HepG2 (cell line): ENCODE measurements around the gene PSENEN. TPM values are rescaled to one million over a fixed set of nuclear protein-coding genes. Genes with fewer than 3 reads are reported as not detected.

Experiments
- ARHGAP35 ChIP-seq: sonication (generic); formaldehyde crosslinking; IDR thresholded peaks from 2 replicates; pipeline ENCODE4 v1.9.0; 2022; ENCODE audit warnings: mild to moderate bottlenecking, inconsistent platforms, moderate library complexity, missing genetic modification reagents, borderline replicate concordance
- ARNTL ChIP-seq: sonication (generic); formaldehyde crosslinking; IDR thresholded peaks from 2 replicates; pipeline ENCODE4 v1.4.0; 2020; ENCODE audit warnings: mild to moderate bottlenecking, missing genetic modification reagents
- ATM ChIP-seq: fragments of 450-650 bp; IDR thresholded peaks from 2 replicates; pipeline ENCODE4 v1.7.1; 2017; ENCODE audit warnings: mild to moderate bottlenecking, borderline replicate concordance
- FOXJ3 ChIP-seq: sonication (generic); formaldehyde crosslinking; IDR thresholded peaks from 2 replicates; pipeline ENCODE4 v1.4.0; 2020; ENCODE audit warnings: missing genetic modification reagents, mild to moderate bottlenecking, borderline replicate concordance
- GTF2F1 ChIP-seq: fragments of 150-350 bp; IDR thresholded peaks from 2 replicates; pipeline ENCODE4 v1.6.1; 2014; ENCODE audit warnings: low read length
- JUN ChIP-seq: sonication (generic); formaldehyde crosslinking; IDR thresholded peaks from 2 replicates; pipeline ENCODE4 v1.4.0; 2020; ENCODE audit warnings: mild to moderate bottlenecking, missing genetic modification reagents
- RNF219 ChIP-seq: sonication (generic); formaldehyde crosslinking; IDR thresholded peaks from 2 replicates; pipeline ENCODE4 v1.5.0; 2020; ENCODE audit warnings: mild to moderate bottlenecking, missing genetic modification reagents
- SCMH1 ChIP-seq: sonication (generic); formaldehyde crosslinking; IDR thresholded peaks from 2 replicates; pipeline ENCODE4 v1.9.0; 2021; ENCODE audit warnings: missing genetic modification reagents, mild to moderate bottlenecking, borderline replicate concordance
- SMARCE1 ChIP-seq: fragments of 450-650 bp; IDR thresholded peaks from 2 replicates; pipeline ENCODE4 v1.6.1; 2017; ENCODE audit warnings: borderline replicate concordance
- SNAI1 ChIP-seq: sonication (generic); formaldehyde crosslinking; IDR thresholded peaks from 2 replicates; pipeline ENCODE4 v1.5.0; 2020; ENCODE audit warnings: mild to moderate bottlenecking, missing genetic modification reagents, borderline replicate concordance
- SPEN ChIP-seq: sonication (generic); formaldehyde crosslinking; IDR thresholded peaks from 2 replicates; pipeline ENCODE4 v1.5.1; 2020; ENCODE audit warnings: low read depth, mild to moderate bottlenecking, missing genetic modification reagents
- TAF1 ChIP-seq: sonication (generic); formaldehyde crosslinking; IDR thresholded peaks from 2 replicates; pipeline ENCODE4 v1.4.0; 2020; ENCODE audit warnings: missing genetic modification reagents
- THAP11 ChIP-seq: IDR thresholded peaks from 2 replicates; pipeline ENCODE4 v1.6.1; 2016; ENCODE audit warnings: missing biosample characterization, missing genetic modification reagents
- ZNF12 ChIP-seq: sonication (generic); formaldehyde crosslinking; IDR thresholded peaks from 2 replicates; pipeline ENCODE4 v1.5.0; 2020; ENCODE audit warnings: missing genetic modification reagents
- ZNF160 ChIP-seq: sonication (generic); formaldehyde crosslinking; IDR thresholded peaks from 2 replicates; pipeline ENCODE4 v1.8.0; 2022; ENCODE audit warnings: mild to moderate bottlenecking, inconsistent platforms, missing genetic modification reagents
- ZNF256 ChIP-seq: sonication (generic); formaldehyde crosslinking; conservative IDR thresholded peaks from 2 replicates; pipeline ENCODE4 v1.4.0; 2020; ENCODE audit warnings: missing genetic modification reagents
- ZNF484 ChIP-seq: sonication (generic); formaldehyde crosslinking; IDR thresholded peaks from 2 replicates; pipeline ENCODE4 v1.5.1; 2020; ENCODE audit warnings: mild to moderate bottlenecking, low read depth, missing genetic modification reagents, borderline replicate concordance
- ZNF589 ChIP-seq: sonication (generic); formaldehyde crosslinking; conservative IDR thresholded peaks from 2 replicates; pipeline ENCODE4 v1.8.0; 2022; ENCODE audit warnings: mild to moderate bottlenecking, moderate library complexity, missing genetic modification reagents
- ZNF615 ChIP-seq: sonication (generic); formaldehyde crosslinking; IDR thresholded peaks from 2 replicates; pipeline ENCODE4 v1.5.0; 2020; ENCODE audit warnings: mild to moderate bottlenecking, missing genetic modification reagents, borderline replicate concordance
- polyA plus RNA-seq, 8 experiments: library from polyadenylated mRNA; depleted of rRNA in 3 of 8; stranded (reverse) in 7 of 8; unstranded in 1 of 8; fragments of >200 nt; fragmentation: Illumina TruSeq in 4 of 8; extraction: Trizol in 4 of 8; gene quantifications; 2 replicates each; pipeline versions ENCODE4 v1.2.1 to v1.2.3, GENCODE V29; 2011 to 2016; ENCODE audit warnings: low read depth in 4 of 8, missing spikeins in 1 of 8, mixed read lengths in 1 of 8; ENCODE audit not compliant: insufficient read depth in 1 of 8
- total RNA-seq, 5 experiments: library from RNA; depleted of rRNA; stranded (reverse); fragments of >200 nt; fragmentation: Illumina TruSeq; extraction: Trizol; gene quantifications; 2 replicates each; pipeline ENCODE4 v1.2.3, GENCODE V29; 2016; ENCODE audit warnings: low read depth in 1 of 5
- TF ChIP-seq, protein P1 (sequence below): sonication (generic); formaldehyde crosslinking; conservative IDR thresholded peaks from 2 replicates; pipeline ENCODE4 v1.8.0; 2022; ENCODE audit warnings: missing genetic modification reagents
- TF ChIP-seq, protein P2 (sequence below): sonication (generic); formaldehyde crosslinking; IDR thresholded peaks from 2 replicates; pipeline ENCODE4 v1.8.0; 2022; ENCODE audit warnings: mild to moderate bottlenecking, missing genetic modification reagents; ENCODE audit not compliant: insufficient replicate concordance
- TF ChIP-seq, protein P3 (sequence below): sonication (generic); formaldehyde crosslinking; IDR thresholded peaks from 2 replicates; pipeline ENCODE4 v1.4.0; 2020; ENCODE audit warnings: mild to moderate bottlenecking, missing genetic modification reagents

PSENEN gene
- total and polyA plus RNA-seq, 2 of the 13 experiments (the other 11 are each of a cell fraction or from before 2014, with no cell fraction given): 16.9 to 34.2 TPM

DNA sequence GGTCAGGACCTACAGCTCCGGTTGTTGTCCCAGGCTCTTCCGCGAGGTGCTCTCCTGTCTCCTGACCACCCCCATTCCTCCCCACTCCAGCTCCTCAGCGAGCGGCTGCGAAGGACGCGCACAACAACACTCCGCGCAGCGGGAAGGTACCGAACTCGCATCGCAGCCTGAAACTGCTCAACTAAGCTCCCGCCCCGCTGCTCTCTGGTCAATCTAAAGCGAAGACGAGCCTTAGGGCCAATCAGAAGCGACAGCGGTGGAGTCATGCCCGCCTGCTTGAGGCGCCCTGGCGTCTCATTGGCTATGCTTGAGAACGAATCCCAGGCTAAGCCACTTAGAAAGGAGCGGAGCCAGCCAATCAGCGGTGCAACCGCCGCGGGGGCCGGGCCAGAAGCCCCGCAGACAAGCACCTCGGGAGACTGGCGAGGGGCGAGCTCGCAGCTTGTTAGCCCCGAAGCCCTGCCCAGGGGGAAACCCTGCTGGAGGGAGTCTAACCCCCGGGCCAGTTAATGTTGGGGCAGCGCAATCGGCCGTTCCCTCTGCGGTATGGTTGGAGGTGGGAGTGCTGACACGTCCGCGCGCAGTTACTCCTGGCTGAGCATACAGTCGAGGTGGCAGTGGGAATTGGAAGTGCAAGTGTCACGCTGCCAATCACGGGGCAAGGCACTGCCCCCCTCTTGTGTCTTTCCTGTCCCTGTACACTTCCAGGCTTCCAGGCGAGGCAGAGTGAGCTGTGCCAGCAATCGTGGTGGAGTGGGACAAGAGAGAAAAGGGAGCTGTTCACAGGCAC, 43.0 kb upstream of the PSENEN start (continued):
- TF ChIP-seq, protein P1, sequence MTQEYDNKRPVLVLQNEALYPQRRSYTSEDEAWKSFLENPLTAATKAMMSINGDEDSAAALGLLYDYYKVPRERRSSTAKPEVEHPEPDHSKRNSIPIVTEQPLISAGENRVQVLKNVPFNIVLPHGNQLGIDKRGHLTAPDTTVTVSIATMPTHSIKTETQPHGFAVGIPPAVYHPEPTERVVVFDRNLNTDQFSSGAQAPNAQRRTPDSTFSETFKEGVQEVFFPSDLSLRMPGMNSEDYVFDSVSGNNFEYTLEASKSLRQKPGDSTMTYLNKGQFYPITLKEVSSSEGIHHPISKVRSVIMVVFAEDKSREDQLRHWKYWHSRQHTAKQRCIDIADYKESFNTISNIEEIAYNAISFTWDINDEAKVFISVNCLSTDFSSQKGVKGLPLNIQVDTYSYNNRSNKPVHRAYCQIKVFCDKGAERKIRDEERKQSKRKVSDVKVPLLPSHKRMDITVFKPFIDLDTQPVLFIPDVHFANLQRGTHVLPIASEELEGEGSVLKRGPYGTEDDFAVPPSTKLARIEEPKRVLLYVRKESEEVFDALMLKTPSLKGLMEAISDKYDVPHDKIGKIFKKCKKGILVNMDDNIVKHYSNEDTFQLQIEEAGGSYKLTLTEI (CRISPR knock-in tag): no peak
- TF ChIP-seq SNAI1 (CRISPR knock-in tag) (0 out of 2 replicates have a peak, but pooled peaks have one; percentile 86), ZNF12 (CRISPR knock-in tag) (no peak), ZNF589 (CRISPR knock-in tag) (no peak), ATM (no peak), ZNF484 (no peak), ARNTL (no peak), RNF219 (CRISPR knock-in tag) (no peak), GTF2F1 (no peak), SMARCE1 (no peak), THAP11 (peak; percentile 63), ZNF256 (CRISPR knock-in tag) (no peak), FOXJ3 (CRISPR knock-in tag) (no peak), JUN (no peak), ZNF615 (CRISPR knock-in tag) (no peak), SCMH1 (CRISPR knock-in tag) (no peak), SPEN (CRISPR knock-in tag) (no peak; the same call in 1 of the 2 replicates), TAF1 (peak; percentile 51; the same call in 1 of the 2 replicates), ZNF160 (CRISPR knock-in tag) (no peak), ARHGAP35 (CRISPR knock-in tag) (no peak; the same call in 1 of the 2 replicates)
- TF ChIP-seq, protein P2, sequence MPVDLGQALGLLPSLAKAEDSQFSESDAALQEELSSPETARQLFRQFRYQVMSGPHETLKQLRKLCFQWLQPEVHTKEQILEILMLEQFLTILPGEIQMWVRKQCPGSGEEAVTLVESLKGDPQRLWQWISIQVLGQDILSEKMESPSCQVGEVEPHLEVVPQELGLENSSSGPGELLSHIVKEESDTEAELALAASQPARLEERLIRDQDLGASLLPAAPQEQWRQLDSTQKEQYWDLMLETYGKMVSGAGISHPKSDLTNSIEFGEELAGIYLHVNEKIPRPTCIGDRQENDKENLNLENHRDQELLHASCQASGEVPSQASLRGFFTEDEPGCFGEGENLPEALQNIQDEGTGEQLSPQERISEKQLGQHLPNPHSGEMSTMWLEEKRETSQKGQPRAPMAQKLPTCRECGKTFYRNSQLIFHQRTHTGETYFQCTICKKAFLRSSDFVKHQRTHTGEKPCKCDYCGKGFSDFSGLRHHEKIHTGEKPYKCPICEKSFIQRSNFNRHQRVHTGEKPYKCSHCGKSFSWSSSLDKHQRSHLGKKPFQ (CRISPR knock-in tag): no peak
- TF ChIP-seq, protein P3, sequence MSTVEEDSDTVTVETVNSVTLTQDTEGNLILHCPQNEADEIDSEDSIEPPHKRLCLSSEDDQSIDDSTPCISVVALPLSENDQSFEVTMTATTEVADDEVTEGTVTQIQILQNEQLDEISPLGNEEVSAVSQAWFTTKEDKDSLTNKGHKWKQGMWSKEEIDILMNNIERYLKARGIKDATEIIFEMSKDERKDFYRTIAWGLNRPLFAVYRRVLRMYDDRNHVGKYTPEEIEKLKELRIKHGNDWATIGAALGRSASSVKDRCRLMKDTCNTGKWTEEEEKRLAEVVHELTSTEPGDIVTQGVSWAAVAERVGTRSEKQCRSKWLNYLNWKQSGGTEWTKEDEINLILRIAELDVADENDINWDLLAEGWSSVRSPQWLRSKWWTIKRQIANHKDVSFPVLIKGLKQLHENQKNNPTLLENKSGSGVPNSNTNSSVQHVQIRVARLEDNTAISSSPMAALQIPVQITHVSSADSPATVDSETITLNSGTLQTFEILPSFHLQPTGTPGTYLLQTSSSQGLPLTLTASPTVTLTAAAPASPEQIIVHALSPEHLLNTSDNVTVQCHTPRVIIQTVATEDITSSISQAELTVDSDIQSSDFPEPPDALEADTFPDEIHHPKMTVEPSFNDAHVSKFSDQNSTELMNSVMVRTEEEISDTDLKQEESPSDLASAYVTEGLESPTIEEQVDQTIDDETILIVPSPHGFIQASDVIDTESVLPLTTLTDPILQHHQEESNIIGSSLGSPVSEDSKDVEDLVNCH: no peak
